CD4-positive, alpha-beta T cell treated with Interferon alpha-2 for 1 hour (primary cell): ENCODE measurements around the gene DARS1.
A peak's percentile ranks its signal among the peaks of the same experiment; 100 is the strongest.
"Not testable (repeated sequence)": the region's sequence is repeated elsewhere in the genome, so short reads cannot be mapped to it uniquely, and the experiment has no call there.

Source experiments
- DNase-seq, 2 donors: peaks; one replicate each; pipeline ENCODE4 v3.0.0-alpha.2; 2020 to 2022

DARS1 gene

DNA sequence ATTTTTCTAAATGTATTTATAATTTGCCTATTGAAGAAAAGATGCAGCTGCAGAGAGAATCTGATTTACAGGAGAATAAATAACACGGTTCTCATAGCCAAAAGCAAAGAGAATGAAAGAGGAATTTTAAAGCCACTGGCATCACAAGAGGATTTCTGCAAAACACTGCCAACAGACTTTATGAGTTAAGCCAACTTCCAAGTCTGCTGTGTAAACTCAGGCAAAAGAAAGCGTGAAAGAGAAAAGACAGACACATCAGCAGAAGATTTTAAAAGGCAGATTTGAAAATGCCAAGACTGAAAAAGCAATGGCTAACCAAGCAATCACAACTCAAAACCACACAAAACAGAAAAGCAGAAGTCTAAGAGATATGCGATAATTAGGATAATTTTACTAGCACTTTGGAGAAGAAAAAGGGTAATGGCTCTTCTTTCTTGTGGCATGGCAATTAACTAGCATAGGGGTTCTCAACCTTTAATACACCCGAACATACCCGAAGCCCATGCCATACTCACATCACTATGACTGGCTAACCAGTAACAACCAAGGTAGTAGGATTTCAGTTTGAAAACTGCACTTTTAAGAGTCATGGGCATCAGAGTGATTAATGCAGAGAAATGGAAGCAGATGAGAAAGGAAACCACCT, 4.9 kb downstream of the DARS1 start:
- DNase-seq = no peak

- DNase-seq = no peak
Observed at GRCh38 chr2:135975702-135976101, 9.7 kb downstream of the DARS1 start.

DNA sequence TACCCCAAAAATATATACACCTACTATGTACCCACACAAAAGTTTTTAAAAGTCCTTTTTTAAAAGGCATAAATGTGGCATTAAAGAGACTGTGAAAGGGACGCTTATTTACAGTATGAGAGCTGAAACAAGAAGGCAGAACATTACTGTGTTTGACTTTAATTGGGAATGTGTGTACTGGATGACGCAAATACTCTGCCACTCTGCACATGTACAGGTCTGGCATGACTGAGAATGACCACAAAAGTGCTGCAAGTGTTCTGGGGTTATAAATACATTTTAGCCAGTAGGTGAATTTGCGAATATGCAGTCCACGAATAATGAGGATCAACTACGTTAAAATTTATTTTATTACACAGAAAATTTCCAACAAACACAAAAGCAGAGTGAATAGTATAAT, 11.4 kb downstream of the DARS1 start:
- DNase-seq = no peak

DNA sequence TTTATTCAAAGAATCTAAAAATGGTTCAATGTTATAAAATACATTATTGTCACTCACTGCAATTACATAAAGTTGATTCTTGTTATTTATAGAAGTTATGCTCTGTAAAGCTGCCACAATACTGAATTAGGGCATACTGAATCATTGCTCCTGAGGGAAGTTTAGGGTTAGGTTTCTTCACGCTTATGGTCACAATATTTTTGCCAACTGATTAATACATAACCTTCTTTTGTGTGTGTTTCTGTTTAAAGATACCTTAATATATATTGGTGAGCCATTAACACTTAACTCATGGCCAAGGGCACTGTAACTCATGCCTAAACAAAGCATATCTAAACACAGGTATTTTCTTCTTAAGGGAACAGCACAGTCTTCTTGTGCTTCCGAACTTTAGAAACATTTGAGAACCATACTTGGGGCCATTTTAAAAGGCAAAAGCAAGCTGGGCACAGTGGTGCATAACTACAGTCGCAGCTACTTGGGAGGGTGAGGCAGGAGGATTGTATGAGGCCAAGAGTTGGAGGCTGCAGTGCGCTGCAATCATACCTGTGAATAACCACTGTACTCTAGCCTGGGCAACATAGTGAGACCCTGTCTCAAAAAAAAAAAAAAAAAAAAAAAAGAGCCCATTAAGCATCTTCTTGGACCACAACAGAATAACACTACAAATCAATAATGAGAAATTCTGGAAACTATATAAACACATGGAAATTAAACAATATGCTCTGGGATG, 15.6 kb downstream of the DARS1 start:
- DNase-seq = no peak

DNA sequence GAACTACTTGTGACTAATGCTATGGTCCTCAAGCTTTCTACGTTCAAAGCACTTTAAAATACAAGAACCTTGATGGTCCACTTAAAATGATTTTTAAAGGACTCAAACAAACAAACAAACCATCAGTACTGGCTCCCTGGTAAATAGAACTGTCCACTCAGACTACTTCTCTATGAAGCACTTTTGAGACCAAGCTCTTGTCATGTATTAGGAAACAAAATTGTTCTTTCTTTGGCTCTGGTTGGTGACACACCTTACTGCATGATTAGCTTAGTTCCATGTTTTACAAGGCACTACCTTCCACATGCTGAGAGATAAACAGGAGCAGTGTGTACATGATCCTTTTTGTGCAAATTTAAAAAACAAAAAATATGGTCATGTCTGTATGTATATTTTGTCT, 19.7 kb downstream of the DARS1 start:
- DNase-seq = no peak

GRCh38 chr2:135964404-135964803, 21.0 kb downstream of the DARS1 start:
- DNase-seq = not testable (repeated sequence)

- DNase-seq = no peak
Observed at GRCh38 chr2:135963841-135964240, 21.6 kb downstream of the DARS1 start.

GRCh38 chr2:135962366-135963123, 22.9 kb downstream of the DARS1 start:
- peak in 1 of 2 donors; percentile 21 for DNase-seq

DNA sequence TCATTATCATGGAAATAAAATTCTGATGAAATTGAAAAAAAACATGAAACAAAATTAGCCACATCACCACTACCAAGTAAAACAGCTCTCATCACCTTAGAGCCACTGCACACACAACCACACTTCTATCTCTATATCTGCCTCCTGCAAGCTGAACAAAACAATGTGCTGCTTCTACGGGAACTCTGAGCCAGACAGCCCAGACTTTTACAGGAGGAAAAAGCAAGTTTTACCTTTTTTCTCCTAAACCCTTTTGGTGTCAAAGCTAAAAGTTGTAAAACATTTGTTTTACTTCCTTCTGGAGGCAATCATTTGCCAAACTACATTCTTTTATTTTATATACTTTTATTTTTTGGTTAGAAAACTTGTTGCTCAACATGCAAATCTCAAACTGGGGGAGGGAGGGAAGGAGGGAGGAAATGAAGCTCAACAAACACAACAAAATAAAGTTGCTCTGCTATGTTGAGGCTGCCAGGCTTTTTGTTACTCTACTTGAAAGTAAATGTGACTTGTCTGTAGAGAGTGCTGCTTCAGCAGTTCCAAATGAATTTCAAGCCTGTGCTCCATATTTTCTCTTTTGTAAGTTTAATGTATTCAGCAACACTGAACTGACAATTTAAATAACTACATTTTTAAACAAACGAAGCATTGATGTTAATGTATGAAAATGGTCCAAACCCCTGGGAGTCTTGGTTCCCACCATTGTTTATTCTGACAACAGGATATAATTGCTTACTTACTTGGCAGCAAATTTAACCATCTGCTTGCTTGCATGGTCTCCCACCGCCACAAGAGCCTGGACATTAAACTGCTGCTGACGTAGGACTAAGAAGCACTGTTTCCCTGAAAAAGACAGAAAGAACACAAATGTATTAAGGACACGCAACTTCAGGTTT, 24.5 kb downstream of the DARS1 start:
- peak in 1 of 2 donors; percentile 60 for DNase-seq

- no peak for DNase-seq
Observed at GRCh38 chr2:135960150-135960549, 25.3 kb downstream of the DARS1 start.

GRCh38 chr2:135958927-135959326, 26.5 kb downstream of the DARS1 start:
- DNase-seq = not testable (repeated sequence)

DNA sequence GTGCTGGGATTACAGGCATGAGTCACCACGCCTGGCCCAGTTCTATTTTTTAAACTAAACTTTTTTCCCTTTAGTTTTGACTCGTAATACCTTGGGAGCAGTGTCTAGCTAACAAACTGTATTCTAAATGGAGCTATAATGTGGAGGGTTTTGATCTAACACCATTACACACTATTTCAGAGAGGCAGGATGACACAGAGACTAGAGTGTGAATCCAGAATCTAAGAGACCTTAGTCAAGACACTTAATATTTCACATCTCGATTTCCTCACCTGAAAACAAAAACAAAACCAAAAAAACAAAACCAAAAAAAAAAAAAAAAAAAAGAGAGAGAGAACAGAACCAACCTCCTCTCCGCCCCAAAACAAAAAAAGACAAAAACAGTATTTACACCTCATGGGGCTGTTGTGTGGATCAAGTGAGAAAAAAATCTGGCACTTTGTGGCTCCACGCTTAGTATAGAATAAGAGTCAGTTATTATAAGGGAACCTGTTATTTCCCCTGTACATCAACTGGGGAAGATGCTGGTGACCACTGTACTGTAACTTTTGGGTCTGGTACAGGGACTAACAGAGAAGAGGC, 31.3 kb downstream of the DARS1 start:
- peak in 1 of 2 donors; percentile 48 for DNase-seq

GRCh38 chr2:135952891-135953290, 32.5 kb downstream of the DARS1 start:
- DNase-seq = no peak

- DNase-seq = no peak
Observed at GRCh38 chr2:135951041-135951583, 34.3 kb downstream of the DARS1 start.

DNA sequence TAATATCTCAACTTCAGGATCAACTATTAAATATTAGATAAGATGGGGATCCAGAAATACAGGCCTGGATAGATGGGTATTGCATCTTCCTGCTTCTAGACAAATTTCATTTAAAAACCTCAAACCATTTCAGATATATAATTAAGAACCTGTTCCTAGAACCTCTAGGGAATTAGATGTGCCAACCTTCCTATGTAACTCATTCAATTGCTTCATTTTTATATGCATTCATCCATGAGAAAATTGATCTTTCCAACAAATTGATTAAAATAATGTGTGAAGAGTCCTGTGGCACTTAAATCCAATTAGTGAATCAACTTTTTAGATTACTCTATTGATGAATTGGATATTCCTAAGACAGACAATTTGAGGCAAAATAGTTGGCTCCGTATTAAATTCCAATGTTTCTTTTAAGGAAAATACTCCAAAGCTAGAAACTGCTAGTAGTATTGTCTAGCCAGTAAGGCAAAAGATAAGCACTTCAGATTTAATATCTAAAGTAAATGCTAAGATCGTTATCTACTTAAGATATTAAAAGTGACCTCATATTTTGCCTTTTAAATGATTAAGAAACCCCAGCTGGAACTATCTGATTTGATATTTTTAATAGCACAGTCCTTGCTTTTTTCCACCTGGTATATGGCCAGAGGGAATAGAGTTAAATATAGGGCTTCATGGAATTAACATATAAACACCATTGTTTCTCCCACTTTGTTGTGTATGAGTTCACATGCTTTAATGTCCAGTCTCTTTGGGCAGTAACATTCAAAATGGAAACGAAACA, 35.8 kb downstream of the DARS1 start:
- no peak for DNase-seq

DNA sequence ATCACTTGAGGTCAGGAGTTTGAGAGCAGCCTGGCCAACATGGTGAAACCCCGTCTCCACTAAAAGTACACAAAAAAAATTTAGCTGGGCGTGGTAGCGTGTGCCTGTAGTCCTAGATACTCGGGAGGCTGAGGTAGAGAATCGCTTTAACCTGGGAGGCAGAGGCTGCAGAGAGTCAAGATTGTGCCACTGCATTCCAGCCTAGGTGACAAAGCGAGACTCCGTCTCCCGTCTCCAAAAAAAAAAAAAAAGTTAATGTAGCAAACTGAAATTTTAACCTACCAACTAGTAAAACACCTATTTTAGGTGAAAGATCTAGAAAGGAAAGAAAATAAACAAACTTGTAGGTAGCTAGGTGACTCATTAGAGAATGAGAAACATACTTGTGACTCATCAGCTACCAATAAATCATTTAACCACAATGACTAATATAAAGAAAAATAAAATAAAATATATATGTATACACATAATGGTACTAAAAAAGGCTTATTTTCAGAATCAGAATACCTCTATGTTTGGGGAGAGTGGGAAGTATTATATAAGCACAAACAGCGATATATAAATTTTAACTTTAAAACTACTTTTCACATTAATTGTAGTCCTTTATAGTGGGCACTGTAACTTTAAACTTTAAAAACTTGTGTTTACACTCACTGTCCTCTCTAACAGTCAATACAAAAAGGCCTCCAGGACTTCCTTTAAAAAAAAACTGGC, 36.6 kb downstream of the DARS1 start:
- DNase-seq = peak in 1 of 2 donors; percentile 49

DNA sequence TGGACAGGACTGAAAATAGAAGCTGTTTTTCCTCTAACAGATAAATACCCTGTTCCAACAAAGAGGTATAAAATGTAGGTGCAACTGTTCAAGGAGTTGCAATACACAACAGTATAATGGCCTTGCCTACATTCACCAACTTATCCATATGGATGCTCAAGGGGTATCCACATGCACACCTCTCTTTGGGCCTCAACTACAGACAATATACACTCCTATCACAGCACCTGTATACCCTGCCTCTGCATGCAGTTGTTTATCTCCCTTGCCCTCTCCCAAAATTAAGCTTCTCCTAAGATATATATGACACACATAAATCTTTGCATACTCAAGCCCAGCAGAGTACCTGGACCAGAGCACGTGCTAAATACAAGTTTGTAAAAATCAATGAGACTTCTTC, 37.3 kb downstream of the DARS1 start:
- no peak for DNase-seq

DNA sequence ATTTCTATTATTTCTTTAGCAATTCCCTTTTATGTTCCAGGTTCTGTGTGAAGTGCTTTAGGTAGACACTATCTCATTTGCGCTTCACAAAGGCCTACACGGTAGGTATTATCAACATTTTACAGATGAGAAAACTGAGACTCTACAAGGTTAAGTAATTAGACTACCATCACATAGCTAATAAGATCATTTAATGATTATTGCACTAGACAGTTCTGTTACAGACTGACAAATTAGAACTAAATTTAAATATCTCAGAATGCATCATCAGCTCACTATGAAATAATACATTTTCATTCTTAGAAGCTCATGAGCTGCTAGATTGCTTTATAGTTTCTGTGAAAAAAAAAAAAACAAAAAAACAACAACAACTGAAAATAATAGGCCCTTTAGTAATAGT, 37.9 kb downstream of the DARS1 start:
- DNase-seq = no peak

GRCh38 chr2:135945526-135945925, 39.9 kb downstream of the DARS1 start:
- no peak for DNase-seq

DNA sequence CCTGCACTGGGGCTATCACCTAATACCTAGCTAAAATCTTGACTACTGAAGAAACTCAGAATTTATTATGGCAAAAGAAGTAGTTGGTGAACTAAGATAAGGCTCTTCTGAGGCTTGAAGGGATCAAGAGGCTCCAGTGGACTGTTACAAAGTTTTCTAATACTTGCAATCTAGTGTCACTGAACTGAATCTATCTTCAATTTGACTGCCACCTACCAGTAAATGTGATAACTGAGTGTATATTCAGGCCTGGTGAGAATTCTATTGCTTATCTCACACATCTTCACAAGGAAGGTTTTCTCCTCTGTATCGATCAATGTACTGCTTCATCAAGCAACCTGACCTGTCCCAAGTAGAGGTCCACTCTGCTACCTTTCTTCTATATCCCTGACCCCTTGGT, 40.8 kb downstream of the DARS1 start:
- DNase-seq = no peak
